ENCODE results near the gene TMEM115.

The TMEM115 gene

DNA sequence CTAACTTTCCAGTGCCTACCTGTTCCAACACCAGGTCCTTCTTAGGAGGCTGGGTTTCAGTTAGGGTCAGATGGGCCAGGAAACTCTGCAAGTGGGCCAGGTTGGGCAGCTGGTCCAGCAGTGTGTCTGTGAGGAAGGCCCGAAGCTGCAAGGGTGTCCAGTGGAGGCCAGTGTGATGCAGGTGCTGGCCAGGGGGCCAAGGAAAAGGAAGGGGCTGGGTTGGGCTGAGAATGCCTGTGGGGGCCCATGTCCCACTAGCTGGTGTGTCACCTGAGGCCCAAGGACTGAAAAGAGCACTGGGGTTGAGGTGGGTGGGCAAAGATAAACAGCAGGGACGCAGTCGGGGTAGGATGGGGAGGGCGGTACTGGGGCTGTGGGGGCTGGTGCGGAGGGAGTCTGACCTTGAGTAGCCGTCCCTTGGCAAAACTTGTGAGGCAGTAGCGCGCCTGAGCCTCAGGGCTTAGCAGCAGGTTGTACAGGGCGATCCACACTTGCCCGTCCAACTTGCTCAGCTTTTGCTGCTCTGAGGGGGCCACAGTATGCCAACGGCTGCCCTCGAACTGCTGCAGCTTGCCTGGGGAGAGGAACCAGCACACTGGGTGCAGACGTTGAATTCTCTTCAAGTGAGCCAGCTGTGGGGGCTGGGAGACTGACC, 17.2 kb downstream of the TMEM115 start:
- no peak overlapping the region for H3K9ac ChIP-seq
- H3K4me2 ChIP-seq (ENCODE audit: low read length): no peak overlapping the region
- H3K4me3 ChIP-seq (ENCODE audit: low read depth, low read length): no peak overlapping the region
- peaks cover 22% of the 10 kb centered on the region for H3K4me1 ChIP-seq
- TF ChIP-seq, protein P1, sequence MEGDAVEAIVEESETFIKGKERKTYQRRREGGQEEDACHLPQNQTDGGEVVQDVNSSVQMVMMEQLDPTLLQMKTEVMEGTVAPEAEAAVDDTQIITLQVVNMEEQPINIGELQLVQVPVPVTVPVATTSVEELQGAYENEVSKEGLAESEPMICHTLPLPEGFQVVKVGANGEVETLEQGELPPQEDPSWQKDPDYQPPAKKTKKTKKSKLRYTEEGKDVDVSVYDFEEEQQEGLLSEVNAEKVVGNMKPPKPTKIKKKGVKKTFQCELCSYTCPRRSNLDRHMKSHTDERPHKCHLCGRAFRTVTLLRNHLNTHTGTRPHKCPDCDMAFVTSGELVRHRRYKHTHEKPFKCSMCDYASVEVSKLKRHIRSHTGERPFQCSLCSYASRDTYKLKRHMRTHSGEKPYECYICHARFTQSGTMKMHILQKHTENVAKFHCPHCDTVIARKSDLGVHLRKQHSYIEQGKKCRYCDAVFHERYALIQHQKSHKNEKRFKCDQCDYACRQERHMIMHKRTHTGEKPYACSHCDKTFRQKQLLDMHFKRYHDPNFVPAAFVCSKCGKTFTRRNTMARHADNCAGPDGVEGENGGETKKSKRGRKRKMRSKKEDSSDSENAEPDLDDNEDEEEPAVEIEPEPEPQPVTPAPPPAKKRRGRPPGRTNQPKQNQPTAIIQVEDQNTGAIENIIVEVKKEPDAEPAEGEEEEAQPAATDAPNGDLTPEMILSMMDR (IDR thresholded peaks at IDR 0.05): no peak
- no peaks in the 10 kb centered on the region for H3K27me3 ChIP-seq (ENCODE audit: control insufficient read depth, insufficient read depth, low read length)
- H3K27ac ChIP-seq: no peak overlapping the region
- no peak overlapping the region for H2AFZ ChIP-seq
- no peaks in the 10 kb centered on the region for H3K36me3 ChIP-seq (ENCODE audit: control insufficient read depth, insufficient read depth, low read length)
- H3K79me2 ChIP-seq: no peaks in the 10 kb centered on the region
- no peaks in the 10 kb centered on the region for H3K9me3 ChIP-seq (ENCODE audit: control insufficient read depth, low read length)

DNA sequence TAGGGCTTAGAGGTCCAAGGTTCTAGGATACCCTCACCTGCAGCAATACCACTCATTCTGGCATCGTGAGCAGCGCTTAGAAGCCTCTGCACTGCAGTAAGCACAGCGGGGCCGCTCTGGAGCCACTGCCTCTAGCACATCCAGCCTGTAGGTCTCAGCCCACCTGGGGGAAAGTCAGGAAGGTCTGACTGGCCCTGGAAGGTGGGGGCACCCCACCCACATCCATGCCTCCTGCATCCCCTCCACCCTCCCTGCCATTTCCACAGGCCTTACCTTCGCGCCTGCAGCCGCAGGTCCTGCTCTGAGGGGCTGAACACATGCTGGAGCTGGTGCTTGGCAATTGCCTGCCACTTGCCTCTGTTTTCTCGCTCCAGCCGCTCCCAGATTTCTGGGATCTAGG, 17.8 kb downstream of the TMEM115 start:
- no peak overlapping the region for H3K27ac ChIP-seq
- peaks cover 22% of the 10 kb centered on the region for H3K4me1 ChIP-seq
- no peak overlapping the region for H3K9ac ChIP-seq

DNA sequence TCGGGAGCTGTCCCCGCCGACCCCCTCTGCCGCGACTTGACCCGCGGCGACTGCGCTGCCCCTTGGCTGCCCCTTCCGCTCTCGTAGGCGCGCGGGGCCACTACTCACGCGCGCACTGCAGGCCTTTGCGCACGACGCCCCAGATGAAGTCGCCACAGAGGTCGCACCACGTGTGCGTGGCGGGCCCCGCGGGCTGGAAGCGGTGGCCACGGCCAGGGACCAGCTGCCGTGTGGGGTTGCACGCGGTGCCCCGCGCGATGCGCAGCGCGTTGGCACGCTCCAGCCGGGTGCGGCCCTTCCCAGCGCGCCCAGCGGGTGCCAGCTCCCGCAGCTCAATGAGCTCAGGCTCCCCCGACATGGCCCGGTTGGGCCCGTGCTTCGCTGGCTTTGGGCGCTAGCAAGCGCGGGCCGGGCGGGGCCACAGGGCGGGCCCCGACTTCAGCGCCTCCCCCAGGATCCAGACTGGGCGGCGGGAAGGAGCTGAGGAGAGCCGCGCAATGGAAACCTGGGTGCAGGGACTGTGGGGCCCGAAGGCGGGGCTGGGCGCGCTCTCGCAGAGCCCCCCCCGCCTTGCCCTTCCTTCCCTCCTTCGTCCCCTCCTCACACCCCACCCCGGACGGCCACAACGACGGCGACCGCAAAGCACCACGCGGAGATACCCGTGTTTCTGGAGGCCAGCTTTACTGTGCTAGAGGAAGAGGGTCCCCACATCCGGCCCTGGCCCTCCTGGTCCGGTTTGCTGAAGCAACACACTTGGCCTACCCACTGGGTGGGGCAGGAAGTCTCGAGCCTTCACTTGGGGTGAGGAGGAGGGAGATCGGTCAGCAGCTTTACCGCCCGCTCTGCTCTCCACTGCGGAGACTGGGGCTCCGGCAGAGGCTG, 18.6 kb downstream of the TMEM115 start, which contains the start of gene RASSF1:
Gene RASSF1, minus strand, starts transcription at position 389 of the 882 bp plus-strand sequence. Its CDS starts 31 bp downstream, at position 358.
- Histone ChIP-seq H3K9ac (no peak within 1 kb of the TSS), H3K36me3 (ENCODE audit: control insufficient read depth, insufficient read depth, low read length) (no peaks in the 10 kb centered on the region), H2AFZ (no peak within 1 kb of the TSS), H3K4me3 (ENCODE audit: low read depth, low read length) (no peak within 1 kb of the TSS), H3K4me2 (ENCODE audit: low read length) (peak within 1 kb of the TSS; percentile 41), H3K79me2 (no peaks in the 10 kb centered on the region), H3K27ac (no peak within 1 kb of the TSS), H3K9me3 (ENCODE audit: control insufficient read depth, low read length) (no peaks in the 10 kb centered on the region), H3K4me1 (peaks cover 24% of the 10 kb centered on the region), H3K27me3 (ENCODE audit: control insufficient read depth, insufficient read depth, low read length) (no peaks in the 10 kb centered on the region)
- TF ChIP-seq, protein P1 (IDR thresholded peaks at IDR 0.05): no peak

More for the DNA sequence above, 17.8 kb downstream of the TMEM115 start:
- TF ChIP-seq, protein P1 (IDR thresholded peaks at IDR 0.05): no peak
- no peaks in the 10 kb centered on the region for H3K79me2 ChIP-seq
- H3K36me3 ChIP-seq (ENCODE audit: control insufficient read depth, insufficient read depth, low read length): no peaks in the 10 kb centered on the region
- H2AFZ ChIP-seq: no peak overlapping the region
- no peaks in the 10 kb centered on the region for H3K27me3 ChIP-seq (ENCODE audit: control insufficient read depth, insufficient read depth, low read length)
- no peak overlapping the region for H3K4me2 ChIP-seq (ENCODE audit: low read length)
- H3K9me3 ChIP-seq (ENCODE audit: control insufficient read depth, low read length): no peaks in the 10 kb centered on the region
- H3K4me3 ChIP-seq (ENCODE audit: low read depth, low read length): no peak overlapping the region

DNA sequence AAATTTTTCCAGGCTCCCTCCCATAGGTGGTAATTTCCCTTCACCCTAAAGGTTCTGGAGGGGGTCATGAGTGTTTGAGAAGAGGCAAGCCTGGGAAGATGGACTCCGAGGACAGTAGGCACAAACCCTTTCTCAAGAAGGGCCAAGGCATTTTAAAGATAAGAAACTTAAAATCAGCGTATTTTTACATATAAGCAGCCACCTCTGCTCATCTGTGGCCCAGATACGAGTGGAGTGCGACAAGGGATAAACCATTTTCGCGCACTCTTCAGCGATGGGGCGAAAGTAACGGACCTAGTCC, 19.2 kb downstream of the TMEM115 start:
- no peak overlapping the region for H3K9ac ChIP-seq
- H3K4me1 ChIP-seq: peaks cover 22% of the 10 kb centered on the region

More for the DNA sequence above, 19.2 kb downstream of the TMEM115 start:
- H3K4me3 ChIP-seq (ENCODE audit: low read depth, low read length): no peak overlapping the region
- no peak overlapping the region for H2AFZ ChIP-seq
- H3K79me2 ChIP-seq: no peaks in the 10 kb centered on the region
- H3K27ac ChIP-seq: no peak overlapping the region
- no peaks in the 10 kb centered on the region for H3K36me3 ChIP-seq (ENCODE audit: control insufficient read depth, insufficient read depth, low read length)
- H3K9me3 ChIP-seq (ENCODE audit: control insufficient read depth, low read length): no peaks in the 10 kb centered on the region
- H3K27me3 ChIP-seq (ENCODE audit: control insufficient read depth, insufficient read depth, low read length): no peaks in the 10 kb centered on the region
- TF ChIP-seq, protein P1 (IDR thresholded peaks at IDR 0.05): no peak
- H3K4me2 ChIP-seq (ENCODE audit: low read length): peak overlapping the region; percentile 41

All from parathyroid adenoma (tissue), 2 donors.